OCI-LY7 (cell line): ENCODE results near the gene ATAD1. TPM values are rescaled to one million over a fixed set of nuclear protein-coding genes. Genes with fewer than 3 reads are reported as not detected.
"Not testable (repeated sequence)": the region's sequence is repeated elsewhere in the genome, so short reads cannot be mapped to it uniquely, and the experiment has no call there.

Experiments
- BruUV-seq: library from RNA; stranded (reverse); fragments of 400-500 nt; replicated peaks from 2 replicates; lab custom pipeline; 2021; lab: Mats Ljungman, UMichigan
- CTCF ChIA-PET: fragments of 300-600 bp; sonication (Branson Sonifier 250); formaldehyde crosslinking; loops from one replicate; lab custom pipeline; 2022; ENCODE audit warnings: antibody characterized with exemption; ENCODE audit not compliant: unreplicated experiment; lab: Charles Lee
- POLR2A ChIA-PET: fragments of 300-600 bp; sonication (Branson Sonifier 250); formaldehyde crosslinking; loops from one replicate; lab custom pipeline; 2022; ENCODE audit warnings: antibody characterized with exemption; lab: Charles Lee
- DNase-seq: peaks from one replicate; pipeline ENCODE4 v3.0.0-alpha.2; 2015; ENCODE audit warnings: low spot score
- H2AFZ ChIP-seq: fragments of 200-600 bp; sonication (generic), shearing (Covaris generic); 2 replicates; pipeline ENCODE4 v1.6.1; 2014; ENCODE audit warnings: mild to moderate bottlenecking, antibody characterized with exemption, low read length, moderate library complexity
- H3K27ac ChIP-seq: fragments of 200-600 bp; sonication (generic); 2 replicates; pipeline ENCODE4 v1.5.1; 2014; ENCODE audit warnings: mixed run types, low read depth, mild to moderate bottlenecking, moderate library complexity, low read length, inconsistent platforms; ENCODE audit not compliant: poor library complexity, severe bottlenecking
- H3K36me3 ChIP-seq: fragments of 200-600 bp; sonication (generic); 2 replicates; pipeline ENCODE4 v1.6.1; 2014; ENCODE audit warnings: mild to moderate bottlenecking, antibody characterized with exemption, low read length, moderate library complexity, mixed read lengths; ENCODE audit not compliant: insufficient read depth
- H3K4me1 ChIP-seq: fragments of 200-600 bp; sonication (generic); 2 replicates; pipeline ENCODE4 v1.5.1; 2014; ENCODE audit warnings: mild to moderate bottlenecking, low read length; ENCODE audit not compliant: insufficient read depth, poor library complexity, severe bottlenecking
- H3K4me2 ChIP-seq: fragments of 200-600 bp; sonication (generic); 2 replicates; pipeline ENCODE4 v1.6.1; 2014; ENCODE audit warnings: mild to moderate bottlenecking, low read length
- H3K4me3 ChIP-seq: fragments of 200-600 bp; sonication (generic); 2 replicates; pipeline ENCODE4 v1.5.1; 2014; ENCODE audit warnings: mild to moderate bottlenecking, low read depth, low read length; ENCODE audit not compliant: poor library complexity, severe bottlenecking
- H3K79me2 ChIP-seq: fragments of 200-600 bp; sonication (generic); 2 replicates; pipeline ENCODE4 v1.6.1; 2016; ENCODE audit warnings: low read depth, mild to moderate bottlenecking, low read length, moderate library complexity, mixed read lengths; ENCODE audit not compliant: insufficient read depth
- H3K9me2 ChIP-seq: fragments of 200-600 bp; sonication (generic); 2 replicates; pipeline ENCODE4 v1.6.1; 2016; ENCODE audit warnings: mild to moderate bottlenecking, low read length, mixed read lengths; ENCODE audit not compliant: insufficient read depth
- H3K9me3 ChIP-seq: fragments of 200-600 bp; sonication (generic); 2 replicates; pipeline ENCODE4 v1.6.1; 2014; ENCODE audit warnings: mild to moderate bottlenecking, mixed run types, low read length, mixed read lengths
- H4K20me1 ChIP-seq: fragments of 200-600 bp; sonication (generic); 2 replicates; pipeline ENCODE4 v1.6.1; 2014; ENCODE audit warnings: mild to moderate bottlenecking, antibody characterized with exemption, low read length, moderate library complexity, mixed read lengths; ENCODE audit not compliant: insufficient read depth
- EZH2phosphoT487 ChIP-seq: fragments of 200-600 bp; sonication (generic); IDR thresholded peaks from 2 replicates; pipeline ENCODE4 v1.6.1; 2018; ENCODE audit warnings: low read depth, borderline replicate concordance, mild to moderate bottlenecking, mixed run types, antibody characterized with exemption, low read length, moderate library complexity, mixed read lengths
- intact Hi-C: fragments of 100-400 bp; cut with micrococcal nuclease; formaldehyde crosslinking; loops from one replicate; pipeline ENCODE4 v1.10.0; 2022; ENCODE audit not compliant: unreplicated experiment
- total RNA-seq, 2 experiments: library from RNA; depleted of rRNA in 1 of 2; stranded (reverse); fragments of >200 nt in 1 of 2; shearing (Covaris generic) in 1 of 2; gene quantifications; 2 replicates each; pipeline ENCODE4 v1.2.3, GENCODE V29; 2014 to 2022
- TF ChIP-seq, protein P1 (sequence below): fragments of 200-600 bp; sonication (generic); conservative IDR thresholded peaks from 2 replicates; pipeline ENCODE4 v1.5.1; 2014; ENCODE audit warnings: mild to moderate bottlenecking, antibody characterized with exemption, low read length, moderate library complexity, mixed read lengths

ATAD1 gene
- total RNA-seq, 2 experiments from 2014 or later: 19.6 to 47.7 TPM

DNA sequence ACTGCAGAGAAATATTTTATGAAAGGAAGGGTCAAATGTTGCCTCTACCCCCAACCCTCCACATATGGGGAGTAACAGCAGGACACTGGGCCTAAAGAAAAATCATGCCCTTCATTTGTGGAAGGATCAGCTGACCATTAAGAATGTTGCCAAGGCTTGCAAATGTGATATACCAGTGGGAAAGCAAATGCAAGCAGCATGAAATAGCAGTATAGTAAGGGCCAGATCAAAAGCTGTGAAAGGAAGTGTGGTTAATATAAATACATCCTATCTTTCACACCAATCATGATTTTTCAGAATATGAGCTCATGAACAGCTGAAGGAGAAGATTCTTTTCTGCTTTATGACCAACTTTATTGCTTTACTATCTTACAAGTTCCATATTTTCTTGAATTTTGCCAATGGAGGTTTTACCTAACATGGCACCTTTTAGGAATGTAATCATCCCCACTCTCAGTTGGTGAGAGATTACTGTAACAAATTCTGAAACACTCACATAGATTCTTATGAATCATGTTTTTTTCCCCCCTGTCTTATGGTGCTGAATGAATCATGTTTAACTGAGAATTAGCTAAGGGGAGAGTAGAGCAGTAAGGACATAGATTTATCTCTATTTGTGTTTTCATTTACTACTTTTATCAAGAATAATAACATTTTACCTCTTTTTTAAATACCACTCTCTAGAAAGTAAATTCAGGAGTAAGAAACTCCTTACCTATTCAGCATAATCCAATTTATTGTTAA, 12.1 kb upstream of the ATAD1 start:
- BruUV-seq: no TSS peak
- Histone ChIP-seq H3K27ac (no peak overlapping the region), H2AFZ (no peak overlapping the region), H3K36me3 (no peaks in the 10 kb centered on the region), H3K9me3 (no peaks in the 10 kb centered on the region), H3K4me3 (no peak overlapping the region), H3K4me1 (no peaks in the 10 kb centered on the region), H3K9me2 (no peaks in the 10 kb centered on the region), H4K20me1 (no peaks in the 10 kb centered on the region), H3K4me2 (no peak overlapping the region), H3K79me2 (no peaks in the 10 kb centered on the region)
- ChIA-PET CTCF (no interaction called here), POLR2A (interaction anchor here (0.6 to 2.2 kb wide), 7 partner anchors 11 to 751 kb away, joined by 3 to 13 read pairs (median 4); partner anchors contain the start of gene ATAD1)
- TF ChIP-seq, protein P1, sequence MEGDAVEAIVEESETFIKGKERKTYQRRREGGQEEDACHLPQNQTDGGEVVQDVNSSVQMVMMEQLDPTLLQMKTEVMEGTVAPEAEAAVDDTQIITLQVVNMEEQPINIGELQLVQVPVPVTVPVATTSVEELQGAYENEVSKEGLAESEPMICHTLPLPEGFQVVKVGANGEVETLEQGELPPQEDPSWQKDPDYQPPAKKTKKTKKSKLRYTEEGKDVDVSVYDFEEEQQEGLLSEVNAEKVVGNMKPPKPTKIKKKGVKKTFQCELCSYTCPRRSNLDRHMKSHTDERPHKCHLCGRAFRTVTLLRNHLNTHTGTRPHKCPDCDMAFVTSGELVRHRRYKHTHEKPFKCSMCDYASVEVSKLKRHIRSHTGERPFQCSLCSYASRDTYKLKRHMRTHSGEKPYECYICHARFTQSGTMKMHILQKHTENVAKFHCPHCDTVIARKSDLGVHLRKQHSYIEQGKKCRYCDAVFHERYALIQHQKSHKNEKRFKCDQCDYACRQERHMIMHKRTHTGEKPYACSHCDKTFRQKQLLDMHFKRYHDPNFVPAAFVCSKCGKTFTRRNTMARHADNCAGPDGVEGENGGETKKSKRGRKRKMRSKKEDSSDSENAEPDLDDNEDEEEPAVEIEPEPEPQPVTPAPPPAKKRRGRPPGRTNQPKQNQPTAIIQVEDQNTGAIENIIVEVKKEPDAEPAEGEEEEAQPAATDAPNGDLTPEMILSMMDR: no peak
- no peak for TF ChIP-seq EZH2phosphoT487
- DNase-seq: no peak
- intact Hi-C loops: no loop called here

DNA sequence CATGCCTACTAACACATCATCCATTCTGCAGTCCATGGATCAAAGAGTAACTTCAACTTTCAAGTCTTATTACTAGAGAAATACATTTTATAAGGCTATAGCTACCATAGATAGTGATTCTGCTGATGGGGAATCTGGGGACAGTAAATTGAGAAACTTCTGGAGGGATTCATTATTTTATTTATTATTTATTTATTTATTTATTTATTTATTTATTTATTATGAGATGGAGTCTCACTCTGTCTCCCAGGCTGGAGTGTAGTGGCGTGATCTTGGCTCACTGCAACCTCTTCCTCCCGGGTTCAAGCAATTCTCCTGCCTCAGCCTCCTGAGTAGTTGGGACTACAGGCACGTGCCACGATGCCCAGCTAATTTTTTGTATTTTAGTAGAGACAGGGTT, 11.0 kb upstream of the ATAD1 start:
- H3K9me3 ChIP-seq, H3K4me2 ChIP-seq, CTCF ChIA-PET, H3K4me1 ChIP-seq, intact Hi-C loops, H2AFZ ChIP-seq, H3K9me2 ChIP-seq, H3K27ac ChIP-seq, H3K79me2 ChIP-seq, DNase-seq, H3K4me3 ChIP-seq, H4K20me1 ChIP-seq, BruUV-seq, H3K36me3 ChIP-seq: not testable (repeated sequence)
- POLR2A ChIA-PET: interaction anchor here (0.6 to 2.3 kb wide), 7 partner anchors 10 to 722 kb away, joined by 3 to 18 read pairs (median 4); partner anchors contain the start of gene ATAD1

DNA sequence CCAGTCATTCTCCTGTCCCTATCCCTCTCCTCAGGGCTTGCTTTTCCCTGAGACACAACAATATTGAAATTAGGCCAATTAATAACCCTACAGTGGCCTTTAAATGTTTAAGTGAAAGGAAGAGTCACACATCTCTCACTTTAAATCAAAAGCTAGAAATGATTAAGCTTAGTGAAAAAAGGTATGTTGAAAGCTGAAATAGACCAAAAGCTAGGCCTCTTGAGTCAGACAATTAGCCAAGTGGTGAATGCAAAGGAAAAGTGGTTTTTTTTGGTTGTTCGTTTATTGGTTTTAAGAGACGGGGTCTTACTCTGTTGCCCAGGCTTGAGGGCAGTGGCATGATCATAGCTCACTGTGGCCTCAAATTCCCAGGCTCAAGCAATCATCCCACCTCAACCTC, 9.7 kb upstream of the ATAD1 start:
- Histone ChIP-seq H3K4me1 (no peaks in the 10 kb centered on the region), H4K20me1 (no peaks in the 10 kb centered on the region), H3K36me3 (no peaks in the 10 kb centered on the region), H3K79me2 (no peaks in the 10 kb centered on the region), H2AFZ (no peak overlapping the region), H3K27ac (no peak overlapping the region), H3K4me3 (no peak overlapping the region), H3K4me2 (no peak overlapping the region), H3K9me3 (no peaks in the 10 kb centered on the region), H3K9me2 (no peaks in the 10 kb centered on the region)
- no peak for TF ChIP-seq EZH2phosphoT487
- TF ChIP-seq, protein P1: no peak
- no TSS peak for BruUV-seq
- CTCF ChIA-PET: no interaction called here
- no peak for DNase-seq
- POLR2A ChIA-PET: interaction anchor here (0.6 to 2.3 kb wide), 5 partner anchors 9 to 1101 kb away, joined by 3 to 18 read pairs (median 4); partner anchors contain the start of gene ATAD1
- intact Hi-C loops: no loop called here
